HepG2 (cell line): ENCODE data around the gene SNX15. TPM values are rescaled to one million over a fixed set of nuclear protein-coding genes. Genes with fewer than 3 reads are reported as not detected.

ENCODE experiments used
- ADNP ChIP-seq: sonication (generic); formaldehyde crosslinking; IDR thresholded peaks from 2 replicates; pipeline ENCODE4 v1.4.0; 2020; ENCODE audit warnings: missing genetic modification reagents
- ETV6 ChIP-seq: sonication (generic); formaldehyde crosslinking; conservative IDR thresholded peaks from 2 replicates; pipeline ENCODE4 v1.4.0; 2020; ENCODE audit warnings: missing genetic modification reagents
- MAZ ChIP-seq, 2 experiments: sonication (generic) in 1 of 2; formaldehyde crosslinking in 1 of 2; IDR thresholded peaks; 2 replicates each; pipeline versions ENCODE4 v1.5.0 to v1.6.1; 2012 to 2020; ENCODE audit warnings: low read depth in 2 of 2, mild to moderate bottlenecking in 2 of 2, borderline replicate concordance in 1 of 2, improper control_type of control experiment in 1 of 2, low read length in 1 of 2, missing genetic modification reagents in 1 of 2, moderate library complexity in 1 of 2
- NCOR1 ChIP-seq: fragments of 200-600 bp; sonication (generic); IDR thresholded peaks from 2 replicates; pipeline ENCODE4 v1.7.0; 2017; ENCODE audit warnings: antibody characterized with exemption, low read length, borderline replicate concordance
- ONECUT2 ChIP-seq: sonication (generic); formaldehyde crosslinking; IDR thresholded peaks from 2 replicates; pipeline ENCODE4 v1.4.0; 2020; ENCODE audit warnings: missing genetic modification reagents
- PRMT3 ChIP-seq: sonication (generic); formaldehyde crosslinking; IDR thresholded peaks from 2 replicates; pipeline ENCODE4 v1.8.1; 2022; ENCODE audit warnings: low read depth, mild to moderate bottlenecking, moderate library complexity, missing genetic modification reagents, borderline replicate concordance
- RFX3 ChIP-seq: IDR thresholded peaks from 2 replicates; pipeline ENCODE4 v1.6.1; 2016; ENCODE audit warnings: missing biosample characterization, missing genetic modification reagents
- SPEN ChIP-seq: sonication (generic); formaldehyde crosslinking; IDR thresholded peaks from 2 replicates; pipeline ENCODE4 v1.5.1; 2020; ENCODE audit warnings: low read depth, mild to moderate bottlenecking, missing genetic modification reagents
- YEATS4 ChIP-seq: sonication (generic); formaldehyde crosslinking; IDR thresholded peaks from 2 replicates; pipeline ENCODE4 v1.4.0; 2020; ENCODE audit warnings: missing genetic modification reagents, borderline replicate concordance
- ZEB1 ChIP-seq: IDR thresholded peaks from 2 replicates; pipeline ENCODE4 v1.6.1; 2012; ENCODE audit warnings: mild to moderate bottlenecking, low read depth, inconsistent platforms; ENCODE audit not compliant: insufficient replicate concordance
- ZFX ChIP-seq: sonication (generic); formaldehyde crosslinking; IDR thresholded peaks from 2 replicates; pipeline ENCODE4 v1.4.0; 2020; ENCODE audit warnings: mild to moderate bottlenecking, low read depth, missing genetic modification reagents, moderate library complexity
- ZNF382 ChIP-seq: sonication (generic); formaldehyde crosslinking; IDR thresholded peaks from 2 replicates; pipeline ENCODE4 v1.5.0; 2020; ENCODE audit warnings: missing genetic modification reagents, mild to moderate bottlenecking, borderline replicate concordance
- ZNF572 ChIP-seq: sonication (generic); formaldehyde crosslinking; IDR thresholded peaks from 2 replicates; pipeline ENCODE4 v1.5.1; 2020; ENCODE audit warnings: mild to moderate bottlenecking, missing genetic modification reagents
- polyA plus RNA-seq, 8 experiments: library from polyadenylated mRNA; depleted of rRNA in 3 of 8; stranded (reverse) in 7 of 8; unstranded in 1 of 8; fragments of >200 nt; fragmentation: Illumina TruSeq in 4 of 8; extraction: Trizol in 4 of 8; gene quantifications; 2 replicates each; pipeline versions ENCODE4 v1.2.1 to v1.2.3, GENCODE V29; 2011 to 2016; ENCODE audit warnings: low read depth in 4 of 8, missing spikeins in 1 of 8, mixed read lengths in 1 of 8; ENCODE audit not compliant: insufficient read depth in 1 of 8
- total RNA-seq, 5 experiments: library from RNA; depleted of rRNA; stranded (reverse); fragments of >200 nt; fragmentation: Illumina TruSeq; extraction: Trizol; gene quantifications; 2 replicates each; pipeline ENCODE4 v1.2.3, GENCODE V29; 2016; ENCODE audit warnings: low read depth in 1 of 5
- TF ChIP-seq, protein P1 (sequence below): sonication (generic); formaldehyde crosslinking; IDR thresholded peaks from 2 replicates; pipeline ENCODE4 v1.4.0; 2020; ENCODE audit warnings: mild to moderate bottlenecking, missing genetic modification reagents, borderline replicate concordance
- TF ChIP-seq, protein P2 (sequence below): IDR thresholded peaks from 2 replicates; pipeline ENCODE4 v1.6.1; 2018; ENCODE audit warnings: missing genetic modification reagents
- TF ChIP-seq, protein P3 (sequence below): sonication (generic); formaldehyde crosslinking; IDR thresholded peaks from 2 replicates; pipeline ENCODE4 v1.5.0; 2020; ENCODE audit warnings: missing genetic modification reagents
- TF ChIP-seq, protein P4 (sequence below): sonication (generic); formaldehyde crosslinking; IDR thresholded peaks from 2 replicates; pipeline ENCODE4 v1.5.1; 2020; ENCODE audit warnings: mild to moderate bottlenecking, missing genetic modification reagents, moderate library complexity
- TF ChIP-seq, protein P5 (sequence below): sonication (generic); formaldehyde crosslinking; conservative IDR thresholded peaks from 2 replicates; pipeline ENCODE4 v1.8.1; 2023; ENCODE audit warnings: missing genetic modification reagents

The SNX15 gene
- total and polyA plus RNA-seq, 2 of the 13 experiments (the other 11 are each of a cell fraction or from before 2014, with no cell fraction given): 19.1 to 22.6 TPM

DNA sequence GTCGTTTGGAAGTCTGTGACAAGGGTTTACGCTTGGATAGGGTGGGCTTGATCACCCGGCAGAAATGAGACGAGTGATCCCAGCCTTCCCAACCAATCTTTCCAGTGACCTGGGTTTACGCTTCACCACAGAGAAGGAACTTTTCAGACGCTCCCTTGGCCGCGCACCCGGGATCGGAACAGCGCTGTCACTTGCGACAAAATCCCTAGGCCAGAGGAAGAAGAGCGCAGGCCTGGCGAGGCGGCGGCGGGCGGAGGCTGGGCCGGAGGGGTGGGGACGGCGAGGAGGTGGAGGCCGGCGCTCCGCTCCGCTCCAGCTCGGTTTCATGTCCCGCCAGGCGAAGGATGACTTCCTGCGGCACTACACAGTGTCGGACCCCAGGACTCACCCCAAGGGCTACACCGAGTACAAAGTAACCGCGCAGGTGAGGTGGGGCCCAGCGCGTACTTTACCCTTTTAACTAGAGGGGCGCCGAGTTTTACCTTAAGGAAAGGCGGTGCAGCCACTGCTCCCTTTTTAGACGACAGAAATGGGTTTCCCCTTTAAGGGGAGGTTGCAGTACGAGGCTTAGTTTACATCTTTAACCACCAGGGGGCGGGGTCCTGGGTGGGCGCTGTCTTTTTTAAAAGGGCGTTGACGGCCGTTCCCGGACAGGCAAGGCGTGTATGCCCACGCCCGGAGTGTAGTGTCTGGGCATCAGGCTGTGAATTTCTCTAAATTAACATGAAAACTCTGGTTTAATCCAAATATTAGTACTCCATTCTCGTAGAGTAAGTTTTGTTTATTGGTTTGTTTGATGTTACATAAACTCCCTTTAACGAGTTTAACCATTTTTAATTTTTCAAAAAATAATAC, at the start of gene SNX15 (continued):
- peak; percentile 88 for TF ChIP-seq YEATS4 (CRISPR knock-in tag)
- peak; percentile 92 for TF ChIP-seq ZFX (CRISPR knock-in tag)
- TF ChIP-seq ZEB1: peak; percentile 56
- TF ChIP-seq, protein P1, sequence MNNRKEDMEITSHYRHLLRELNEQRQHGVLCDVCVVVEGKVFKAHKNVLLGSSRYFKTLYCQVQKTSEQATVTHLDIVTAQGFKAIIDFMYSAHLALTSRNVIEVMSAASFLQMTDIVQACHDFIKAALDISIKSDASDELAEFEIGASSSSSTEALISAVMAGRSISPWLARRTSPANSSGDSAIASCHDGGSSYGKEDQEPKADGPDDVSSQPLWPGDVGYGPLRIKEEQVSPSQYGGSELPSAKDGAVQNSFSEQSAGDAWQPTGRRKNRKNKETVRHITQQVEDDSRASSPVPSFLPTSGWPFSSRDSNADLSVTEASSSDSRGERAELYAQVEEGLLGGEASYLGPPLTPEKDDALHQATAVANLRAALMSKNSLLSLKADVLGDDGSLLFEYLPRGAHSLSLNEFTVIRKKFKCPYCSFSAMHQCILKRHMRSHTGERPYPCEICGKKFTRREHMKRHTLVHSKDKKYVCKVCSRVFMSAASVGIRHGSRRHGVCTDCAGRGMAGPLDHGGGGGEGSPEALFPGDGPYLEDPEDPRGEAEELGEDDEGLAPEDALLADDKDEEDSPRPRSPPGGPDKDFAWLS (CRISPR knock-in tag): no peak
- TF ChIP-seq SPEN: peak; percentile 78
- no peak for TF ChIP-seq ETV6 (CRISPR knock-in tag)
- TF ChIP-seq, protein P2, sequence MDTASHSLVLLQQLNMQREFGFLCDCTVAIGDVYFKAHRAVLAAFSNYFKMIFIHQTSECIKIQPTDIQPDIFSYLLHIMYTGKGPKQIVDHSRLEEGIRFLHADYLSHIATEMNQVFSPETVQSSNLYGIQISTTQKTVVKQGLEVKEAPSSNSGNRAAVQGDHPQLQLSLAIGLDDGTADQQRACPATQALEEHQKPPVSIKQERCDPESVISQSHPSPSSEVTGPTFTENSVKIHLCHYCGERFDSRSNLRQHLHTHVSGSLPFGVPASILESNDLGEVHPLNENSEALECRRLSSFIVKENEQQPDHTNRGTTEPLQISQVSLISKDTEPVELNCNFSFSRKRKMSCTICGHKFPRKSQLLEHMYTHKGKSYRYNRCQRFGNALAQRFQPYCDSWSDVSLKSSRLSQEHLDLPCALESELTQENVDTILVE: peak; percentile 79
- peak; percentile 43; the same call in 1 of the 2 replicates for TF ChIP-seq ONECUT2 (CRISPR knock-in tag)
- TF ChIP-seq, protein P3, sequence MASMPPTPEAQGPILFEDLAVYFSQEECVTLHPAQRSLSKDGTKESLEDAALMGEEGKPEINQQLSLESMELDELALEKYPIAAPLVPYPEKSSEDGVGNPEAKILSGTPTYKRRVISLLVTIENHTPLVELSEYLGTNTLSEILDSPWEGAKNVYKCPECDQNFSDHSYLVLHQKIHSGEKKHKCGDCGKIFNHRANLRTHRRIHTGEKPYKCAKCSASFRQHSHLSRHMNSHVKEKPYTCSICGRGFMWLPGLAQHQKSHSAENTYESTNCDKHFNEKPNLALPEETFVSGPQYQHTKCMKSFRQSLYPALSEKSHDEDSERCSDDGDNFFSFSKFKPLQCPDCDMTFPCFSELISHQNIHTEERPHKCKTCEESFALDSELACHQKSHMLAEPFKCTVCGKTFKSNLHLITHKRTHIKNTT (CRISPR knock-in tag): no peak
- TF ChIP-seq ZNF382 (CRISPR knock-in tag): no peak
- TF ChIP-seq, protein P4, sequence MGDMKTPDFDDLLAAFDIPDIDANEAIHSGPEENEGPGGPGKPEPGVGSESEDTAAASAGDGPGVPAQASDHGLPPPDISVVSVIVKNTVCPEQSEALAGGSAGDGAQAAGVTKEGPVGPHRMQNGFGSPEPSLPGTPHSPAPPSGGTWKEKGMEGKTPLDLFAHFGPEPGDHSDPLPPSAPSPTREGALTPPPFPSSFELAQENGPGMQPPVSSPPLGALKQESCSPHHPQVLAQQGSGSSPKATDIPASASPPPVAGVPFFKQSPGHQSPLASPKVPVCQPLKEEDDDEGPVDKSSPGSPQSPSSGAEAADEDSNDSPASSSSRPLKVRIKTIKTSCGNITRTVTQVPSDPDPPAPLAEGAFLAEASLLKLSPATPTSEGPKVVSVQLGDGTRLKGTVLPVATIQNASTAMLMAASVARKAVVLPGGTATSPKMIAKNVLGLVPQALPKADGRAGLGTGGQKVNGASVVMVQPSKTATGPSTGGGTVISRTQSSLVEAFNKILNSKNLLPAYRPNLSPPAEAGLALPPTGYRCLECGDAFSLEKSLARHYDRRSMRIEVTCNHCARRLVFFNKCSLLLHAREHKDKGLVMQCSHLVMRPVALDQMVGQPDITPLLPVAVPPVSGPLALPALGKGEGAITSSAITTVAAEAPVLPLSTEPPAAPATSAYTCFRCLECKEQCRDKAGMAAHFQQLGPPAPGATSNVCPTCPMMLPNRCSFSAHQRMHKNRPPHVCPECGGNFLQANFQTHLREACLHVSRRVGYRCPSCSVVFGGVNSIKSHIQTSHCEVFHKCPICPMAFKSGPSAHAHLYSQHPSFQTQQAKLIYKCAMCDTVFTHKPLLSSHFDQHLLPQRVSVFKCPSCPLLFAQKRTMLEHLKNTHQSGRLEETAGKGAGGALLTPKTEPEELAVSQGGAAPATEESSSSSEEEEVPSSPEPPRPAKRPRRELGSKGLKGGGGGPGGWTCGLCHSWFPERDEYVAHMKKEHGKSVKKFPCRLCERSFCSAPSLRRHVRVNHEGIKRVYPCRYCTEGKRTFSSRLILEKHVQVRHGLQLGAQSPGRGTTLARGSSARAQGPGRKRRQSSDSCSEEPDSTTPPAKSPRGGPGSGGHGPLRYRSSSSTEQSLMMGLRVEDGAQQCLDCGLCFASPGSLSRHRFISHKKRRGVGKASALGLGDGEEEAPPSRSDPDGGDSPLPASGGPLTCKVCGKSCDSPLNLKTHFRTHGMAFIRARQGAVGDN (CRISPR knock-in tag): peak; percentile 91
- TF ChIP-seq, protein P5, sequence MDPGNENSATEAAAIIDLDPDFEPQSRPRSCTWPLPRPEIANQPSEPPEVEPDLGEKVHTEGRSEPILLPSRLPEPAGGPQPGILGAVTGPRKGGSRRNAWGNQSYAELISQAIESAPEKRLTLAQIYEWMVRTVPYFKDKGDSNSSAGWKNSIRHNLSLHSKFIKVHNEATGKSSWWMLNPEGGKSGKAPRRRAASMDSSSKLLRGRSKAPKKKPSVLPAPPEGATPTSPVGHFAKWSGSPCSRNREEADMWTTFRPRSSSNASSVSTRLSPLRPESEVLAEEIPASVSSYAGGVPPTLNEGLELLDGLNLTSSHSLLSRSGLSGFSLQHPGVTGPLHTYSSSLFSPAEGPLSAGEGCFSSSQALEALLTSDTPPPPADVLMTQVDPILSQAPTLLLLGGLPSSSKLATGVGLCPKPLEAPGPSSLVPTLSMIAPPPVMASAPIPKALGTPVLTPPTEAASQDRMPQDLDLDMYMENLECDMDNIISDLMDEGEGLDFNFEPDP: no peak
- TF ChIP-seq ADNP (CRISPR knock-in tag): no peak
- no peak for TF ChIP-seq PRMT3 (CRISPR knock-in tag)
- TF ChIP-seq MAZ (IDR thresholded peaks at IDR 0.05; ENCODE audit: borderline replicate concordance, low read depth, low read length): 0 out of 2 replicates have a peak, but pooled peaks have one; percentile 37
- no peak for TF ChIP-seq MAZ (CRISPR knock-in tag; IDR thresholded peaks at IDR 0.05; ENCODE audit: low read depth)
- no peak for TF ChIP-seq ZNF572 (CRISPR knock-in tag)
- no peak for TF ChIP-seq RFX3 (CRISPR knock-in tag)
- TF ChIP-seq NCOR1: peak; percentile 46; the same call in 1 of the 2 replicates
